GM21576 (cell line): Measurements from ENCODE around the gene GRID1.
A peak's percentile ranks its signal among the peaks of the same experiment; 100 is the strongest.
"Not testable (repeated sequence)": the region's sequence is repeated elsewhere in the genome, so short reads cannot be mapped to it uniquely, and the experiment has no call there.

Experiments used
- ATAC-seq: cut with Tn5 transposase; IDR thresholded peaks from one replicate; pipeline ENCODE4 v1.9.1; 2021; ENCODE audit warnings: mild to moderate bottlenecking, moderate library complexity; ENCODE audit not compliant: unreplicated experiment

The GRID1 gene

DNA sequence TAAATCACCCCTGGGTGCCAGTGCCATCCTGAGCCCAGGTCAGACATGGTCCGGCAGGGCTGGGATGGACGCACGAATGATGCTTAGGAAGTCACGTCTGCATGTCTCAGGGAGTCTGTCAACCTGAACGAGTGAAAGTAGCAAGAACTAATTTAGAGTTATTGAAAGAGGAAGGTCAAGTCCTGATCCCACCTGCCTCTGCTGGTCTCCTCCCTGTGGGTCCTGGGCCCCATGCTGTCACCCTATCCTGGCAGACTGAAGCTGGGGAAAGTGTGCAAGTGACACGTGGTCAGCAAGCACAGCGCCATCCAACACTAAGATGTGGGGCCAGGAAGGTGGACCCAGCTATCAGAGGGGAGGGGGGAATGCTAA lies 26.1 kb upstream of the GRID1 start:
- peak; percentile 71 for ATAC-seq

DNA sequence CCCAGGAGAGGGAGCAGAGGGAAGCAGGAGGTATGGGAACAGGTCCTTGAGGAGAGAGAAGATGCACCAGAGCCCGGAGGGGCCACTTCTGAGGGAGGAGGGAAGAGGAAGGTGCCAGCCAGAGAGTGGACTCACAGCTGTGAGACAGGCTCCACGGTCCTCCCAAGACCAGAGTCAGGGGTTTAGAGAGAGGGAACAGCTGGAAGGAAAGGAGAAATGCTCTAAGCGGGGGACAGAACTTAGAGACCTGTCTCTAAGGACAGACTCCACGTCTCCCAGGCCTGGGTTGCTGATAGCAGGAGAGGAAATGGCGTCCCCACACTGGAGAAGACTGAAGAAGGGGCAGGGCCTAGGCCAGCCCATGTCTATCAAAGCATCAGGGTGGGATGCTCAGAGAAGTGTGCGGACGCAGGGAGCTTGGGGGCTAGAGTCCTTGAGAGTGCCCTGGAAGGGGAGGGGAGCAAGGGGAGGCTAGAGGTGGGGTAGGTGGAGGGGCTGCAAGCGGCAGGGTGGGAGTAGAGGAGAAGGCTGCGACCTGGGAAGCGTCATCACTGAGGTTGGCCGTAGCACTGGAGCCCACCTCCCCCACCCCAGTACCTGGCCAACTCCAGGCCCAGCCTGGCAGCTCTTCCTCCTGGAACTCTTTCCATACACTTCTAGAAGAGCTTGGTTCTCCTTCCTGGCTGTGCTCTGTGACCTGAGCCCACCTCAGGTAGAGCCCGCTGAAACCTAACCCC lies 25.6 kb upstream of the GRID1 start:
- no peak for ATAC-seq

DNA sequence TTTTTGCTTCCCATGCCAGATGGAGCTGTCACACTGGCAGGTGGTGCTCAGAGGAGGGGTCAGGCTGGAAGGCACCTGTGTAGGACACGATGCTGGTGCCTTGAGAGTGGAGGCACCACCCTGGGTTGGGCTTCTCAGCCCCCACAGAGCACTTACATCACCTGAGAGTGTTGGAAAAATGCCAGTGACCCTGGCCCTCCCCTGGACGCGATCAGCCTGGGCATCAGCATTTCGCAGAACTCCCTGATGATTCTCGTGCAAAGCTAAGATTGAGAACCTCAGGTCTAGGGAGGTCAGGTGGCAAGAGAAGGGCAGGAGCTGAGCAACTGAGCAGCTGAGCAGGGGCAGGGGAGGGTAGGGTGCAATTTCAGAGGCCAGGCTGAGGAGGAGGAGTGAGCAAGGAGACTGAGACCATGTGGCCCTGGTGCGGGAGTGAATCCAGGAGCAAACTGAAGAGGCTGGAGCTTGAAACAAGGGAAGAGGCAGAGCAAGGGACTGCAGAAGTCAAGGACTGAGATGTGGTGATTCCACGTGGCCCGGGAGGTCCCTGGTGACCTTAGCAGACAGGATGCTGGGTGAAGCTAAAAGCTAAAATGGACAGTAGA lies 24.7 kb upstream of the GRID1 start:
- no peak for ATAC-seq

DNA sequence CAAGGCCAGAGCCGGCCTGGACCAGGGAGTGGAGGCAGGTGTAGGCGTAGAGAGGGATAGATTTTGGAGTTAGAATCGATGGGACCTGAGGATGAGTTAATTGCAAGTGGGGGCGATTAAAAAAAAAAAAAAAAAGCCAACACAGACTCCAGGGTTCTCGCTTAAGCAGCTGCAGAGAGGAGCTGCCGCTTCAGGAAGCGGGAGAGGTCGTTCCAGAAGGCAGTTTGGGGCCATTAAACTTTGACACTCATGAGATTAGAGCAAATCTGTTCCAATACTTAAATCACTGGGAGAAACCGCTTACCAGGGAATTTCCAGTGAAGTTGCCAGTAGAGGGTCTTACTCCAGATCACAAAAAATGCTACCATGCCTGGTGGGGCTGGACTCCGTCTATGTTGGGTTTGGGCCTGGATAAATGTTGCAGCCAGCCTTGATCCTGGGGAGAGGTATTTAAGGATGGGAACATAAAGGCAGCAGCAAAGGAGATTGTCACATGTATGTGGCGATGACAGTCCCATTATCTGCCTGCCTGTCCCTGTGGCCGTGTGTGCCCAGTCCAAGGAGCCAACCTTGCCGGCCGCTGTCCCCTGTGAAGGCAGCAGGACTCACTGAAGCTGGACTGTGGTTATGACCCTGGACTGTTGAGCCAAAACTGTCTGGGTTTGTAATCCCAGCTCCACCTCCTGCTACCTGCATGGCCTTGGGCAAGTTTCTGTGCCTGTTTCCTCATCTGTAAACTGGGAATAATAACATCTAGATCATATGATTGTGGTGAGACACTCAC lies 23.9 kb upstream of the GRID1 start:
- ATAC-seq, result no peak

DNA sequence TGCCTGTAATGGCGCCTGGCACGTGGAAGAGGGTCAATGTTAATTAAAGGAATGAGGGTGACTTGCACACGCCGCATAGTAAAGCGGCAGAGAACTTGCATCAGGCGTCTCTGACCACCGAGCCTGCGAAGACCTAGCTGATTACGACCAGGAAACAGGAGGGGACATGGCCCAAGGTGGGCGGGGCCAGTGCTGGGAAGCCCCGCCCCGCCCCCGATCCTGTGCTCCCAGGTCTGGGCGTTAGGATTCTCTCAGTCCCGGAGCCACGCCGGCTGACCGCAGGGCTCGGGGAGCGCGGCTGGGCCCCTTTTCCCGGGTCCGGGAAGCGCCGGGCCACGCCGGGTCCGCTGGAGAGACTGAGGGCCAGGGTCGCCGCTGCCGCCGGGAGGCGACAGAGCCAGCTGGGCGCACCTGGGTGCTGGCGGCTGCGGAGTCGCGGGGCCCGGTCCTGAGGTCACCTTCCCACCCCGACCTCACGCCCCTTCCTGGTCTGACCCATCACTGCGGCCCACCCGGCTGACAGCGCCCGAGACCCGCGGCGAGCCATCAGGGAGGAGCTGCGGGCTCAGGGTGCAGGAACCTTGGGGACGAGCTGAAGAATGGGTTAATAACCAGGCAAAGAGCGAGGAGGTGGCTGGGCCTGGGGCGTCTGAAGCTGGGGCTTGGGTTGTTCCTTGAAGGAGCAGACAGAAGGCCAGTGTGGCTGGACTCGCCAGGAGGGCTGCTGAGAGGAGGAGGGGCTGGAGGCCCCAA lies 23.0 kb upstream of the GRID1 start:
- ATAC-seq, result peak; percentile 46

DNA sequence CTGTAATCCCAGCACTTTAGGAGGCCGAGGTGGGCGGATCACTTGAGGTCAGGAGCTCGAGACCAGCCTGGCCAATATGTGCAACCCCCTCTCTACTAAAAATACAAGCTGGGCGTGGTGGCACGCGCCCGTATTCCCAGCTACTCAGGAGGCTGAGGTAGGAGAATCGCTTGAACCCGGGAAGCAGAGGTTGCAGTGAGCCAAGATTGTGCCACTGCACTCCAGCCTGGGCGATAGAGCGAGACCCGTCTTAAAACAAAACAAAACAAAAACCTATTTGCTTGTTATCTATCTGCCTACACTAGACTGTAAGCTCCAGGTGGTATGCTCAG lies 22.5 kb upstream of the GRID1 start:
- ATAC-seq, result not testable (repeated sequence)

DNA sequence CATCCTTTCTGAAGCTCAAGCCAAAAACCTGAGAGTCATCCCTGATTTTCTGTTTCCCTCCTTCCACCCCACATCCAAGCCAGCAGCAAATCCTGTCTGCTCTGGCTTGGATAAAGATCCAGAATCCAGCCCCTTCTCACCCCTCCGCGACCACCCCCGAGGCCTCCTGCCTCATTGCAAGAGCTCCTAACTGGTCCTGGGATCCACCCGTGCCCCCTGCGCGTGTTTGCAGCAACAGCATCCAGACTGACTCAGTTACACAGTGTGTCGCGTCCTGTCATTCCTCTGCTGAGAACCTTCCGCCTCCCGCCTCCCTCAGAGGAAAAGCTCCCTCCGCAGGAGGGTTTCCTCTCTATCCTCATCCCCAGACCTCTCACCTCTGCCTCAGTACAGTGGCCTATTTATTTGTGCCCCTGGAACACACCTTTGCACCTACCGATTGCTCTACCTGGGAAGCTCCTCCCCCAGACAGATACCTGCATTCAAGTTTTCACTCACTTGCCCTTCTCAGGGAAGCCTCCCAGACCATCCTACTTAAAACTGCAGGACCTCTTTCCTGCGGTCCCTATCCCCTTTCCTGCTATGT lies 21.6 kb upstream of the GRID1 start:
- ATAC-seq, result no peak

DNA sequence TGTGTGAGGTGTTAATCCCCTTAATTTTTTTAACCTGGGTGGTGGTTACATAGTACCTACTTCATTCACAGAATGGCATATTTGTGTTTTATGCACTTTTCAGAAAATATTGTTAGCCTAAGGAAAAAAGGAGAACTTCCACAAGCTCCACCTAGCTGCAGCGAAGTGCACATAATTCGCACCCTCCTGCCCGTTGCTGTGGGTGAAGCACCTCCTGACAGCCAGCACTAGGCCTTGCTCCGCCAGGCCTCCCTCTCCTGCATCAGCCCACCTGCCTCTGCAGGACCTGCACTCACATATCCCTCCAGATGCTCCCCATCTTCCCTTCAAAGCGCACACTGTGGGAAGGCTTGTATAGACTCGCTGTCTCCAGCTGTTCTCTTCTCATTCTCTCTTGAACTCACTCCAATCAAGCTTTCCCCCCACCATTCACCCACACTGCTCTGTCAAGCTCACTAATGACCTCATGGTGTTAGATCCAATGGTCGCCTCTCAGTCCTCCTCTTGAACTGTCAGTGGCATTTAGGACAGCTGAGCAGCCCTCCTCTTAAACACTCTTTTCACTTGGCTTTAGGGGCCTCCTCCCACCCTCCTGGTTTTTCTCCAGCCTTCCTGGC lies 20.7 kb upstream of the GRID1 start:
- no peak for ATAC-seq

DNA sequence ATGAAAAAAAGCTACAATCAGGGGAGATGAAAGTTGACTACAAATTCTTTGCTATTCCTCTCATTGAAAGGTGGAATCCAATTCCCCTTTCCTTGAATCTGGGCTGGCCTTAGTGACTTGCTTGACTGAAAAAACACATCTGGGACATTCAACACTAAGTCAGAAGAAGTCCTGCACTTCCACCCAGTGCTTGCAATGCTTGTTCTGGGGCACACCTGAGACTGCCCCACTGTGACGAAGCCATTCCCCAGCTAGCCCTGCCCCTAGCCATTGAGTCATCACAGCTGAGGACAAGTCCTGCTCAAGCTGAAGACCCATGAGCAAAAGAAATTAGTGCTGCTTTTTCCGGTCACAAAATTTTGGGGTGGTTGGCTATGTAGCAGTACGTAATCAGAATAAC lies 19.2 kb upstream of the GRID1 start:
- no peak for ATAC-seq

DNA sequence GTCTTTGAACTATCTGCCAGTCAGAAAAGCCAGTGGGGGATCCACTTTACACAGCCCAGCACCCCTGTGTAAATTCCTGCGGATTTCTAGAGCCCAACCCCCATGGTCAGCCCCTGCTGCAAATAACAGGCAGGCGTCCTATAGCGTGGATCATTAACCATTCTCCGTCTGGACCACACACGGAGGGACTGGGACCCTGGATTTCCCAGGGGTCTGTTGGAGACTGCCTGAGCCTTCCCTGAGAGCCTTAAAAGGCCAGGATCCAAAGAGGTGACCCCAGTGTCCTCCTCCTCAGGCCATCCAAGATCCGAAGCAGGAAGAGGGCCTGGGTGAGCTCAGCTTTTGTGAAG lies 11.2 kb upstream of the GRID1 start:
- ATAC-seq, result no peak

DNA sequence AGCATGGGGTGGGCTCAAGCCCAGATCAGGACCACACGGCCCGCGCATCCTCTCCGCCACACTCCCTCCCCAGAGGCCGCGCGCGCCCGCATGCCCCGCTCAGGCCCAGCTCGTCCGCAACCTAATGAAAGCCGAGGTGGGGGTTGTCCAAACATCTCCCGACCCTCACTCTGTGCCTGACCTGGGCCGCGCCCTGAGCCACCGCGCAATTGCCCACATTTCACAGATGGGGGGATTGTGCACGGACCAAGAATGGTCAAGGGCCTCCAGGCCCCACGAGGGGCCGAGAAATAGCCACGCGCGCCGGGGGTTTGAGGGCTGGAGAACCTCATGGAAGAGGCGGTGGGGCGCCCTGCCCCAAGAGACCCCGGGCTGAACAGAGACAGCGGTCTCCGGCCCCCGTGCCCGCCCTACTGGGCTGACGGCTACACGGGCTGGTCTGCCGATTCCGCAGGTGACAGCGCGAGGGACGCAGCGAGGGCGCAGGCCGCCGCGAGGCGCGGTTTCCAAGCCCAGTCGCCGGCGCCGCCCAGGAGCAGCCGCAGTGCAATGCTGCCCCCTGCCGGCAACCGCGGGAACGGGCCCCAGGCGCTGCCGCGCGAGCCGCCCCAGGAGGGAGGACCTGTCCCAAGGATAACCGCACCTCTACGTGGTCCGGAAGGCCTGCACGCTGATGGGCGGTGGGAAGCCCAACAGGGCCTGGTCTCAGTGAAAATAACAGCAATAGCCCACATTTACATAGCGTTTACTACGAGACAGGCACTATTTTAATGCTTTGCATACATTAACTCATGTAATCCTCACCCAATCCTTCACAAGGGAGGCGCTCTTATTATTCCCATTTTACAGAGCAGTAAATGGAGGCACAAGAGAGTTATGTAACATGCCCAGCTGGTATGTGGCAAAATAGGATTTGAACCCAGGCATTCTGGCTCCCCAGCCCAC lies 10.5 kb upstream of the GRID1 start:
- peak; percentile 95 for ATAC-seq

DNA sequence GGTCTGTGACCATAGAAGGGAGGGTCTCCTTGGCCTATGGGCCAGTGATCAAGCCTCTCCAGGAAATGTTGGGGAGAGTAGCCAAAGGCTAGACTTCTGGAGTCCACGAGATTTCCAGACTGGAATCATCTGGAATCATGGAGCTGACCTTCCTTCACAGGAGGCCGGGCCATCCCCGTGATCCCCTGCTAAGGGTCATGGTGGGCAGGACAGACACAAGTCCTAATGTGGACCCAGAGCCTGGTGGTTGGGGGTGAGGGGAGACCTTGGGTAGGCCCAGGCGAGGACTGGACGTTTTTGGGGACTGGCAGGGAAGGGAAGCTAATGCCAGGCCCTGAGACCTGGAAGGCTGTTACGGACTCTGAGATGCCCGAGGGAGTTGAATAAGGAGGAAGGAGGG lies 9.8 kb upstream of the GRID1 start:
- ATAC-seq, result no peak

DNA sequence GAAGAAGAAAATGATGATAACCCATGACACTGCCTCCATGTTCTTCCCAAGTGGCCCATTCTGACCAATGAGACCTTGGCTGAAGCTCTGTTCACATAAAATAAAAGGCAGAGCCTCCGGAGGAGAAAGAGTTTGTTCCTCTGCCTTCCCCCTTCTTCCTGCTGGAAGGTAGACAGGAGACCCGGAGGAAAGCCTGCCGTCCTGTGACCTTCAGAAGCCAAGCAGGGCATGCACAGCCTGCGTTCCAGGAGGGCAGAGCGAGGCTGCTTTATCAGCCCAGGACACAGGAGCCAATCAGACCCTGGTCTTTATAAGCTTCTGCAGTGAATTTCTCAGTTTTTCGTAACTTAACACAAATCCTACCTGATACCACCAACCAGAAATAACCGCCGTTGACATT lies 8.6 kb upstream of the GRID1 start:
- ATAC-seq, result no peak

DNA sequence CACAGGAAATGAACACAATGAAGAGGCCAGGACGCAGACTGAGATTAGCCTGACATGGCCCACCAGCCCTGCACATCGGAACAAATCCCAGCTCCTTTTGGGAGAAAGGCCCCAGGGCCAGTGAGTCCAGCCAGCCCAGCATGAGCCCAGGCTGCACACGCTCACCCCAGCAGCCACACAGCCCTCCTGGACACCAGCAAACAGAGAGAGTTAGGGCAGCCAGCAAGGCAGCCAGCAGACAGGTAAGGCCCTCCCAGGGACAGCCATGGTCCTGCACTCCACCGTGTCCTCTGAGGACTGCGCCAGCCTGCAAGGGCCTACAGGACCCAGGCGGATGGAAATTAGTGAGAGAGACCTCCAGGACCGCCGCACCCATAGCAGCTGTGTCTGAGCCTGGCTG lies 8.1 kb upstream of the GRID1 start:
- no peak for ATAC-seq

DNA sequence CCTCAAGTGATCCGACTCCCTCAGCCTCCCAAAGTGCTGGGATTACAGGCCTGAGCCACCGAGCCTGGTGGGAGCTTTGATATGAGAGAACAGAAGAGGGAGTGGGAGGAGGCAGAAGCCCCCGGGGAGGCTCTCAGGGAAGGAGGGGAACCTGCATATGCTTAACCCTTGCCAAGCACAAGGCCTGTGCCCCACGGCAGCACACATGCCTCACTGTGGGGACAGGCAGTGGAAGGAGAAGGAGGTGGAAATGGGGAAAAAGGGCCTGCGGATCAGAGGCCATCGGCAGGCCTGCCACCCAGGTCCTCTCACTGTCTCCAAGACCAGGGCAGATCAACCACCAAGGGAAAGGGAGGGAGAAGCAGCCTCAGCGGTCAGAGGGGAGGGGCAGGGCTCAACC lies 7.2 kb upstream of the GRID1 start:
- no peak for ATAC-seq

DNA sequence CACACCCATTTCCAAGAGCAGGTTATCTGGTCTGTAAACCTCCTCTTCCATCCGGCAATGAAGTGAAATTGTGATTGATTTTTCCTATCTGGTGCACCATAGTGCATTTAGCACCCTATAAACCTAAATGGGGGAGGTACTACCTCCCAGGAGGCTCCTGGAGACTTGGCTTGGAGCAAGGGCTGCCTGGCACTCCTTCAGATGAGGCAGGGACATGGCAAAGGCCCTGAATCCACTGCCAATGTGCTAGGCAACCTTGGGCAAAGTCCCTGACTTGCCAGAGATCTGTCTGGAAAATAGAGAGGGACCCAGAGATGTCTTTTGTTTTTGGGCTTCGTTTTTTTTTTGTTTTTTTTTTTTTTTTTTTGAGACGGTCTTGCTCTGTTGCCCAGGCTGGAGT lies 6.7 kb upstream of the GRID1 start:
- ATAC-seq, result no peak

DNA sequence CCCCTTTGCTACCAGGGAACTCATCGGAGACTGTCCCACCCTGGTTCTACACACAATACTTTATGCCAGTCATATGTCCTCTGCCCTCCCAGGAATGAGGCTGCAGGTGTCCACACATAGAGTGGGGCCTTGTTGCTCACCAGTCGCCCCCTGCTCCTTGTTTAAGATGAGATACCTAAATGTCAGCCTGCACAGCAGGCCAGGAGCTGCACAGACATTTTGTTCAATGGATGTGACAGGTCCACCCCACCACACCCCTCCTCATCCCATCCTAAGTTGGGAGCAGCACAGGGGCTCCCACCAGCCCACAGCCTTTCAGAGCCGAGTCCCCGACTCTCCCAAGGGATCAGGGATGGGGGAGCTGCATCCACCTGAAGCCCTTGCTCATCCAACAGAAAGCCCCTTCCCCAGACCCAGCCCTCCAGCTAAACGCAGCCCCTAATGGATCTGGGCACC lies 6.2 kb upstream of the GRID1 start:
- ATAC-seq, result no peak

DNA sequence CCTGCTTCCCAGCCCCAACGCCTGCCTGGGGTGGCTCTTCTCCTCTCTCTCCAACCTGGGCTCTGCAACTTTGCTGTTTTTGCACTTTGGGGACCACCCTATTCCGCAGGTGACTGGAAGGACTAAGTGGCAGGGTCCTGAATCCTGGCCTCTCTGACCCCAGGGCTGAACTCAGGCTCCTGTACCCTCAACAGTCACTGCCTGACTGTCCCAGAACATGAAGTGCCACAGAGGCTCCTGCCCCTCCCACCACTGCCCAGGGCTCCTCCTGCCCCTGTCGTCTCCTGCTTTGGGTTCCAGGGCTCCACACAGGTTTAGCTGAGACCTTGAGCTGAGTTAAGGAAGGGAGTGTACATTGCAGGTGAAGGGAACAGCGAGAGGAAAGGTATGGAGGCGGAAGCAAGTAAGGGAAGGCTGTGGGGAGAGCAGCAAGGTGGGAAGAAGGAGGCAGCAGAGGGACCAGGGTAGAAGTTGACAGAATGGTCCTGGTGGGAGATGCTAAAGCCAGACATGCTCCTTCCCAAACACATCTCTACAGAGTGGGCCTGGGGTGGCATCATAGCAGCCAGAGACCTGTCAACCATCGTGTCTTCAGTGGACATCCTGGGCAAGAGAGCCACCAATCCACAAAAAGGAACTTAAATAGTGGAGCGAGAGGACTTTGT lies 5.7 kb upstream of the GRID1 start:
- no peak for ATAC-seq

DNA sequence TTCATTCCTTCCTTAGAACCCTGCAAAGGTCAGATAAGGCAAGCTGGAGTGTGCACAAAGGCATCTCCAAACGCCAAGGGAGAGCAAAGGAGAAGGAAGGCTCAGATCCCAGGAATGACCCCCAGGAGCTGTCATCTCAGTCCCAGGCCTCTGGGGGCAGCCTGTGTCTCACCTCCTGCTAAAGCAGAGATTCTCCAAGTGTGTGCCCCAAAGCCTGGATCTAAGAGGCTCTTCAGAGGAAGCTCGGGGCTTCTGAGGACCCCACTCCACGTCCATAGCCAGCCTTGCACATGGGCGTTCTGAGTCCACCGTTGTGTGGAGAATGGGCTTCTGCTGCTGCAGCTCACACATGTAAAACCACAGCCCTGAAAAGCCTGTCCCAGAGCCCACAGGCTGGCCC lies 5.1 kb upstream of the GRID1 start:
- ATAC-seq, result no peak
